B cell (primary cell): ENCODE data around the gene EHF.

Experiments used
- CTCF ChIP-seq: fragments of 200-600 bp; IDR thresholded peaks from one replicate; pipeline ENCODE4 v1.8.0; 2022; ENCODE audit warnings: antibody characterized with exemption, mild to moderate bottlenecking
- EZH2 ChIP-seq: IDR thresholded peaks from 2 replicates; pipeline ENCODE4 v1.6.1; 2012; ENCODE audit warnings: borderline replicate concordance, low read depth, mild to moderate bottlenecking, moderate library complexity, low read length; ENCODE audit not compliant: insufficient read depth, poor library complexity, severe bottlenecking

- TF ChIP-seq CTCF, result no peak
- TF ChIP-seq EZH2, result no peak
Measured at GRCh38 chr11:34643846-34644245, 23.0 kb downstream of the EHF start.
